NCI-H1048 (cell line): ENCODE data around the gene CCL5.
"Not testable (repeated sequence)": the region's sequence is repeated elsewhere in the genome, so short reads cannot be mapped to it uniquely, and the experiment has no call there.

ENCODE experiments used
- DNase-seq: peaks from one replicate; lab custom pipeline; 2025; lab: John Stamatoyannopoulos, UW

Gene CCL5

GRCh38 chr17:35898283-35899070 lies 18.3 kb upstream of the CCL5 start:
- DNase-seq, result no peak

DNA sequence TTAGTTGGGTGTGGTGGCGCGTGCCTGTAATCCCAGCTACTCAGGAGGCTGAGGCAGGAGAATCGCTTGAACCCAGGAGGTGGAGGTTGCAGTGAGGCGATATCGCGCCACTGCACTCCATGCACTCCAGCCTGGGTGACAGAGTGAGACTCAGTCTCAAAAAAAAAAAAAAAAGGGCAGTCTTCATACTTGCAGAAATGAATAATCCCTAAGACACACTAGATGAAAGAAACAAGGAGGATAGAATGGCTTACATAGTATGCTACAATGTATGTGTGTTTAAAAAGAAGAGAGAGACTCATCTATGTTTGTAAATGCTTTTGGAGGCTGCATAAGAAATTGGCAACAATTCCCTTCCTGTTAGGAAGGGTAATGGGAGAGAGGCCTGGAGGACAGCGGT lies 17.6 kb upstream of the CCL5 start:
- not testable (repeated sequence) for DNase-seq

DNA sequence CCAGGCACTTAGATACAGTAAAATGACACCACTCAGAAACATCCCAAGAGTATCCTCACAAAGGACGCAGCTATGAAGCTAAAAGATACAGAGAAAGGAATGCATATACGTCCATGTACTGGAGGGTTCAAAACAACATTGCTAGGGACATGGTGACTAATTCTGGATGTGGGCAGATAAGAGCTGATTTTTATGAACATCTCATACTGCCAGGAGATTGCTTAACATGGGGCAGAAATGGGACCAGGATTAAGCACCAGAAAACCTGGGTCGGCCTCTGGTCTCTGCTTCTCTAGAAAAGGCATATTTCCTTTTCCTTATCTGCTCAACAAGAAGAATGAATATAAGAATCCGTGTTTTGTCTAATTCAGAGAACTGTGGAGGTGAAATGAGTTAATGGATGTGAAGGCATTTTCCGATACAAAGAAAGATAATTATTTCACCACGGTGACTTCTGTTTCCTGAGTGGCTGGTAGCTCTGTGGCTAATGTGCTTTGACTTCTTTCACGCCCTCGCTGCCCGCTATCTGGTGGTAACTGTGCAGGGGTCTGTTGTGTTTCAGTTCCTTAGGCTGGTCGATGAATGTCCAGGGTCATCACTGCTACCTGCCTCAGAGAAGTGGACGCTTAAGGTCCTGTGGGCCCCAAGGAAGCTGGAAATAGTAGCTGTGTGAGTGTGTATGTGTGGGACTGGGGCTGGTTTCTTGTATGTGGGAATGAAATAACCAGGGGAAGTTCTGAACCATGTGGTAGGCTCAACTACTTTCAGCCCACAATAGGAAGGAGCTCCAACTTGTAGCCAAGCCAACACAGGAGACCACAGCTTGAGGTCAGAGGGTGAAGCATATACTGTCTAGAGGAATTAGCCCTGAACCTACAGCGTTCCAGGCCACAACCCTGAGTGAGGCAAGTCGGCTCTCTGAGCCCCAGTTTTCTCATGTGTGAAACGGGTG lies 15.8 kb upstream of the CCL5 start:
- DNase-seq, result no peak

DNA sequence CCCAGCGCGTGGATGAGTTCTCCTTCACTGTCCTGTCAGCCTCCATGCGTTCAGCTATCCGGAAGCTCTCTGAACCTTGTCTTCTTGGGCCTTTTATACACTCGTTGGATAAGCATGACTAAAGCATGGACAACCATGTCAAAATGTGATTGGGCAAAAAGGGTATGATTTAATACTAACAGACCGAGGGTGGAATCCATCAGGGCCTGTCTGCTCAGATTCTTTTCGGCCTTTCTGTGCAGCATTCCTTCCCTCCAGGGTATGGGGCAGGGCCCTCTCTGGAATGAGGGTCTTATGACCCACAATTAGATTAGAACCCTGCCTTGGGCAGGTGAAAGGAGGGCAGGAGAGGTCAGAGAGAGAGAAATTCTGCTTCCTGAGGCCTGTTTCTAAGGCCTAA lies 14.0 kb upstream of the CCL5 start:
- no peak for DNase-seq

GRCh38 chr17:35893751-35894150 lies 13.6 kb upstream of the CCL5 start:
- DNase-seq, result no peak

GRCh38 chr17:35892091-35893035 lies 12.2 kb upstream of the CCL5 start:
- no peak for DNase-seq

GRCh38 chr17:35891269-35891668 lies 11.1 kb upstream of the CCL5 start:
- no peak for DNase-seq

- DNase-seq, result no peak
These were observed 10.6 kb upstream of the CCL5 start for GRCh38 chr17:35890774-35891155.

GRCh38 chr17:35889818-35890773 lies 9.9 kb upstream of the CCL5 start:
- DNase-seq, result no peak

GRCh38 chr17:35889241-35889640 lies 9.1 kb upstream of the CCL5 start:
- DNase-seq, result no peak

DNA sequence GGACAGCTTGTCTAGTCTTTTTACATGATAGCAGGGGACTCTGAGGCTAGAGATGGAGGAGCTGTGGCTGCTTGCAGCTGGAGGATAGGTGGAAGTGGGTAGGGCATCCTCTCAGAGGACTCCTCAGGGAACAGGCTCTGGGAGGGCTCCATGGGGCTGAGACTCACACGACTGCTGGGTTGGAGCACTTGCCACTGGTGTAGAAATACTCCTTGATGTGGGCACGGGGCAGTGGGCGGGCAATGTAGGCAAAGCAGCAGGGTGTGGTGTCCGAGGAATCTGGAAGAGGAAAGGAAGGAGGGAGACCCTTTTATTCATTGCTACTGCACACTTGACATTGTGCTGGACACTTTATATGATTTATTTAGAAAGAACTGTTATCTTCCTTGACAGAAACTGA lies 1.8 kb downstream of the CCL5 start:
- DNase-seq, result no peak

GRCh38 chr17:35877345-35878029 lies 2.7 kb downstream of the CCL5 start:
- no peak for DNase-seq

GRCh38 chr17:35876534-35876933 lies 3.6 kb downstream of the CCL5 start:
- DNase-seq, result no peak

DNA sequence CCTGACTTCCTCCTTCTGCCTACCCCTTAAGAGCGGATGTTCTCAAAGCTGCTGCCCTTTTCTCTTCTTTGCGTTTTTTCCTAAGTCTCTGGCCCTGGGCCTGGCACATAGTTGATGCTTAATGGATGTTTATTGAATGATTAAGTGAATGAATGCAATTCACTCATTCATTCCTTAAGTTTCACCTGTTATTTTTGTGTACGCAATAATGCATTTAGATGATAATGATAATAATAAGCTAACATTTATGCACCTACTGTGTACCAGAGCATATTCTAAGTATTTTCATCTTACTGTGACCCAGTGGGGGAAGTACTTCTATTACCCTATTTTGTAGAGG lies 4.4 kb downstream of the CCL5 start:
- DNase-seq, result no peak

DNA sequence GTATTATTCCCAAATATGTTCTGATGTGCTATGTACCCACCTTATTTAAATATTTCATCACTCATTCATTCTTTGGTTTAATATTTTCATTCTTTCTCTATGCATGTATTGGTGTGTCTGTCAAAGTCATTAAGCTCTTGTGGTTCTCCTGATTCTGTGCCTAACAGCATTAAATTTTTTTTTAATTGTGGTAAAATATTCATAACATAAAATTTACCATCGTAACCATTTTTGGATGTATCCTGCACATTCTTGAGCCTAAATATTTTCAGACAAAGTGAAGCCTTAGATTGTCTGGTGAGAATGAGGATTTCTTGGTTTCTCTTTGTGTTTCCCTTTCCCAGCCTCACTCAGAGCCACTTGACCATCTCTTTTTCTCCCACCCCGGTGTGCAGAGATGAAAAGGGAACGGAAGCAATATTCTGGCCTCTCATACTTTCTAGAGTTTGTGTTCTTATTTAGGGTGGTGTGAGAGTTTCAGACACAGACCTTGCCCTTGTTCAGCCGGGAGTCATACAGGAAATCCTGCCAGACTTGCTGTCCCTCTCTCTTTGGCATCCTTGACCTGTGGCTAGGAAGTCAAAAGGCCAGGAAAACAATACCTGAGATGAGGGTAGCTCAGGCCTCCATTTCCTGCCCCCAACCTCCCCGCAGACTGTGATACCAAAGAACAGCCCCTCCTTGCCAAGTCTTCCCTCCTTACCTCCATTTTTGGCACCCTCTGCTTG lies 4.9 kb downstream of the CCL5 start:
- DNase-seq, result no peak

DNA sequence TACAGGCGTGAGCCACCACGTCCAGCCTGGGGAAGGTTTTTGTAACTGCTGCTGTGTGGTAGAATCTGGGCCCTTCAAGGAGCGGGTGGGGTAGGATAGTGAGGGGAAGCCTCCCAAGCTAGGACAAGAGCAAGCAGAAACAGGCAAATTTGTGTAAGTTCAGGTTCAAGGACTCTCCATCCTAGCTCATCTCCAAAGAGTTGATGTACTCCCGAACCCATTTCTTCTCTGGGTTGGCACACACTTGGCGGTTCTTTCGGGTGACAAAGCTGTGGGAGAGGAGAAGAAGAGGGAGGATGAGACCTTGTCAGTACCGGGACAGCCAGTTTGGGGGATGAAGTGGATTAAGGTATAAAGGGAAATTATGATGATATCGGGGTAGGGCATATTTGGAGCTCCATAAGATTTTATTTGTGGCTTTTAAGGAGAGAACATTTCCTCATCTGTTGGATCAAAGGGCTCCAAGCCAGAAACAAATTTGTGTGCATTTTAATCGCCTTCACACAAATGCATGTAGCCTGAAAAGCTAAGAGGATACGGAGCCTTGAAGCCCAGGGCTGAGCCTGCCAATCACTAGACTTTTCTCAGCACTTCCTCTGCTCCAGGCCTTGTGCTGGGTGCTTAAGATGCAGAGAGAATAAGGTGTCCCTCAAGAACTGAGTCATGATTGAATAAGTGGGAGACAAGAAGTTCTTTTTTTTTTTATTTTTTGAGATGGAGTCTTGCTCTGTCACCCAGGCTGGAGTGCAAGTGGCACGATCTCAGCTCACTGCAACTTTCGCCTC lies 7.8 kb downstream of the CCL5 start:
- no peak for DNase-seq

GRCh38 chr17:35870906-35871819 lies 9.0 kb downstream of the CCL5 start:
- DNase-seq, result no peak

DNA sequence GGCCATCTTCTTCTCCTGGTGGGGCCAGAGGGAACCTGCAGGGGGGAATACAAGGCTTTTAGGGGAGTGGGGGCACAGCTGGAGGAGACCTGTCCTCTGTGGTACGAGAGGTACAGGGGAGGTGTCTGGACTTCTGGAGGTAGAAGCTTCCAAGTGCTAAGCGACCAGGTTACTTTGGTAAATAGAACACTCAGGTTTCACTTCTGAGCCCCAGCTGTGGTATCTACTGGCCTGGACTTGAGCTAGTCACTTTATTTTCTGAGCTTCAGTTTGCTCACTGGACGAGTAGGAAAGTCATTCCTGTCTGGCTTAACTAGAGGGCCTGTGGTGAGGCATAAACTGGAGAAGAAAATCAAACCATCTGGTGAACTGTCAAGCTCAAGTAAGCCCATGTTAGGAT lies 11.4 kb downstream of the CCL5 start, which contains the start of gene HEATR9:
HEATR9 (minus strand) TSS at position 155 of the 400 bp plus-strand sequence; CDS start at position 6, 149 bp downstream.
- no peak for DNase-seq
